ENCODE measurements around the gene GATAD2B.
"Not testable (repeated sequence)": the region's sequence is repeated elsewhere in the genome, so short reads cannot be mapped to it uniquely, and the experiment has no call there.

DNA sequence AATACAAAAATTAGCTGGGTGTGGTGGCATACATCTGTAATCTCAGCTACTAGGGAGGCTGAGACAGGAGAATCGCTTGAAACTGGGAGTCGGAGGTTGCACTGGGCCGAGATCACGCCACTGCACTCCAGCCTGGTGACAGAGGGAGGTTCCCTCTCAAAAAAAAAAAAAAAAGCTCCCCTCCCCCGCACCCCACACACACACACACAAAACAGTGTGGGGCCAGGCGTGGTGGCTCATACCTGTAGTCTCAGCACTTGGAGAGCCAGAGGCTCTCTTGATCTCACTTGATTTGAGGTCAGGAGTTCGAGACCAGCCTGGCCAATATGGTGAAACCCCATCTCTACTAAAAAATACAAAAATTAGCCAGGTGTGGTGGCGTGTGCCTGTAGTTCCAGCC, 16.9 kb downstream of the GATAD2B start:
- TF ChIP-seq, protein P1, sequence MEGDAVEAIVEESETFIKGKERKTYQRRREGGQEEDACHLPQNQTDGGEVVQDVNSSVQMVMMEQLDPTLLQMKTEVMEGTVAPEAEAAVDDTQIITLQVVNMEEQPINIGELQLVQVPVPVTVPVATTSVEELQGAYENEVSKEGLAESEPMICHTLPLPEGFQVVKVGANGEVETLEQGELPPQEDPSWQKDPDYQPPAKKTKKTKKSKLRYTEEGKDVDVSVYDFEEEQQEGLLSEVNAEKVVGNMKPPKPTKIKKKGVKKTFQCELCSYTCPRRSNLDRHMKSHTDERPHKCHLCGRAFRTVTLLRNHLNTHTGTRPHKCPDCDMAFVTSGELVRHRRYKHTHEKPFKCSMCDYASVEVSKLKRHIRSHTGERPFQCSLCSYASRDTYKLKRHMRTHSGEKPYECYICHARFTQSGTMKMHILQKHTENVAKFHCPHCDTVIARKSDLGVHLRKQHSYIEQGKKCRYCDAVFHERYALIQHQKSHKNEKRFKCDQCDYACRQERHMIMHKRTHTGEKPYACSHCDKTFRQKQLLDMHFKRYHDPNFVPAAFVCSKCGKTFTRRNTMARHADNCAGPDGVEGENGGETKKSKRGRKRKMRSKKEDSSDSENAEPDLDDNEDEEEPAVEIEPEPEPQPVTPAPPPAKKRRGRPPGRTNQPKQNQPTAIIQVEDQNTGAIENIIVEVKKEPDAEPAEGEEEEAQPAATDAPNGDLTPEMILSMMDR (IDR thresholded peaks at IDR 0.05), result not testable (repeated sequence)
- TF ChIP-seq POLR2A (IDR thresholded peaks at IDR 0.05), result not testable (repeated sequence)
